HepG2 (cell line): ENCODE measurements around the gene CDH8. TPM values are rescaled to one million over a fixed set of nuclear protein-coding genes. Genes with fewer than 3 reads are reported as not detected.

Source experiments
- ATAC-seq: fragments of 200-7000 bp; cut with Tn5 transposase; 3 replicates; pipeline ENCODE4 v1.9.1; 2020; ENCODE audit warnings: mild to moderate bottlenecking, moderate library complexity
- BruUV-seq: library from RNA; stranded (reverse); fragments of 400-500 nt; replicated peaks from 2 replicates; lab custom pipeline; 2021; lab: Mats Ljungman, UMichigan
- CTCF ChIA-PET: fragments of 300-600 bp; formaldehyde crosslinking; extraction: SDS; loops from one replicate; lab custom pipeline; 2021; ENCODE audit warnings: low total read pairs, inconsistent platforms, low intra/inter-chr PET ratio; lab: Yijun Ruan, JAX
- POLR2A ChIA-PET: fragments of 350-600 bp; sonication (Branson Sonifier 250); formaldehyde crosslinking; loops from one replicate; lab custom pipeline; 2020; ENCODE audit warnings: antibody characterized with exemption, inconsistent platforms; lab: Yijun Ruan, JAX
- DNase-seq: peaks from one replicate; pipeline ENCODE4 v3.0.0-alpha.2; 2015; ENCODE audit warnings: low spot score
- FAIRE-seq: peaks from 3 replicates; lab custom pipeline; 2011; peaks lifted over from hg19 to GRCh38; lab: Jason Lieb, UNC
- H2AFZ ChIP-seq: one replicate; pipeline ENCODE4 v1.6.1; 2011; ENCODE audit warnings: low read length, inconsistent platforms
- H3K27ac ChIP-seq: fragments of 300-600 bp; 3 replicates; pipeline ENCODE4 v1.8.0; 2011; ENCODE audit warnings: mixed run types, mild to moderate bottlenecking, mixed read lengths, low read length, inconsistent platforms; ENCODE audit not compliant: insufficient read depth; ENCODE audit errors: extremely low read length
- H3K27me3 ChIP-seq, 2 experiments: fragments of 200-600 bp in 1 of 2; 2 replicates in 1 of 2; 3 replicates in 1 of 2; pipeline versions ENCODE4 v1.6.0 to v1.8.0; 2011; ENCODE audit warnings: low read length in 2 of 2, mild to moderate bottlenecking in 2 of 2, moderate library complexity in 2 of 2, inconsistent platforms in 1 of 2; ENCODE audit not compliant: insufficient read depth in 2 of 2, control insufficient read depth in 1 of 2
- H3K36me3 ChIP-seq, 2 experiments: fragments of 200-600 bp in 1 of 2; replicated peaks in 1 of 2; 2 replicates in 1 of 2; 3 replicates in 1 of 2; pipeline versions ENCODE4 v1.5.1 to v1.8.0; 2011; ENCODE audit warnings: low read length in 2 of 2, inconsistent platforms in 1 of 2; ENCODE audit not compliant: insufficient read depth in 2 of 2, control insufficient read depth in 1 of 2
- H3K4me1 ChIP-seq: 2 replicates; pipeline ENCODE4 v1.5.1; 2012; ENCODE audit warnings: low read length, inconsistent platforms; ENCODE audit not compliant: insufficient read depth
- H3K4me2 ChIP-seq: 2 replicates; pipeline ENCODE4 v1.6.0; 2011; ENCODE audit warnings: low read depth, low read length, inconsistent platforms
- H3K4me3 ChIP-seq, 3 experiments: fragments of 200-600 bp in 1 of 3; sonication (generic), shearing (Covaris generic) in 1 of 3; replicated peaks in 1 of 3; 2 replicates each; pipeline ENCODE4 v1.5.1; 2011 to 2016; ENCODE audit warnings: low read length in 3 of 3, inconsistent platforms in 2 of 3, low read depth in 2 of 3, mild to moderate bottlenecking in 2 of 3, control low read depth in 1 of 3, mixed read lengths in 1 of 3; ENCODE audit not compliant: insufficient read depth in 1 of 3
- H3K79me2 ChIP-seq: one replicate; pipeline ENCODE4 v1.6.1; 2011; ENCODE audit warnings: low read length, inconsistent platforms; ENCODE audit not compliant: insufficient read depth
- H3K9ac ChIP-seq: 2 replicates; pipeline ENCODE4 v1.6.0; 2011; ENCODE audit warnings: mild to moderate bottlenecking, low read depth, low read length, inconsistent platforms; ENCODE audit not compliant: insufficient read depth
- H3K9me3 ChIP-seq: 2 replicates; pipeline ENCODE4 v1.5.1; 2012; ENCODE audit warnings: mild to moderate bottlenecking, low read length
- H4K20me1 ChIP-seq: 2 replicates; pipeline ENCODE4 v1.6.0; 2011; ENCODE audit warnings: inconsistent platforms, mild to moderate bottlenecking, low read length, moderate library complexity; ENCODE audit not compliant: insufficient read depth
- BORCS8-MEF2B ChIP-seq: sonication (generic); formaldehyde crosslinking; IDR thresholded peaks from 2 replicates; pipeline ENCODE4 v1.8.0; 2022; ENCODE audit warnings: mild to moderate bottlenecking, missing genetic modification reagents
- CBX5 ChIP-seq: sonication (generic); formaldehyde crosslinking; IDR thresholded peaks from 2 replicates; pipeline ENCODE4 v1.4.0; 2020; ENCODE audit warnings: missing genetic modification reagents, borderline replicate concordance
- CEBPG ChIP-seq: IDR thresholded peaks from 2 replicates; pipeline ENCODE4 v1.6.1; 2016
- CHD4 ChIP-seq: fragments of 200-600 bp; sonication (generic); IDR thresholded peaks from 2 replicates; pipeline ENCODE4 v1.7.0; 2017; ENCODE audit warnings: mild to moderate bottlenecking, low read length, borderline replicate concordance
- ELF1 ChIP-seq: sonication (generic); formaldehyde crosslinking; IDR thresholded peaks from 2 replicates; pipeline ENCODE4 v1.4.0; 2020; ENCODE audit warnings: missing genetic modification reagents
- ELF3 ChIP-seq: IDR thresholded peaks from 2 replicates; pipeline ENCODE4 v1.6.1; 2016; ENCODE audit warnings: missing genetic modification reagents, missing compliant biosample characterization
- SRSF9 ChIP-seq: fragments of 200-400 bp; formaldehyde crosslinking; IDR thresholded peaks from 2 replicates; pipeline ENCODE4 v1.6.1; 2018; ENCODE audit warnings: borderline replicate concordance, mild to moderate bottlenecking, low read depth, low read length; ENCODE audit not compliant: insufficient read depth, poor library complexity, severe bottlenecking
- ZNF496 ChIP-seq: sonication (generic); formaldehyde crosslinking; IDR thresholded peaks from 2 replicates; pipeline ENCODE4 v1.8.1; 2023; ENCODE audit warnings: mild to moderate bottlenecking, moderate library complexity, missing genetic modification reagents; ENCODE audit not compliant: insufficient replicate concordance
- ZNF724P ChIP-seq: sonication (generic); formaldehyde crosslinking; IDR thresholded peaks from 2 replicates; pipeline ENCODE4 v1.8.0; 2022; ENCODE audit warnings: missing genetic modification reagents, borderline replicate concordance
- WGBS: methylation state at CpG from one replicate; pipeline ENCODE4 v1.1.6; 2017; ENCODE audit warnings: low lambda C conversion rate; 5-methylcytosine and 5-hydroxymethylcytosine counted together
- in situ Hi-C: cut with HindIII; loops from 2 replicates; pipeline ENCODE4 v1.10.0; 2017; ENCODE audit warnings: low pct_unique_long_range_greater_than_20kb; ENCODE audit not compliant: extremely low pct_ligation_motif_present
- intact Hi-C: fragments of 100-400 bp; cut with micrococcal nuclease; formaldehyde crosslinking; loops from one replicate; pipeline ENCODE4 v1.10.0; 2022; ENCODE audit not compliant: unreplicated experiment
- polyA plus RNA-seq, 8 experiments: library from polyadenylated mRNA; depleted of rRNA in 3 of 8; stranded (reverse) in 7 of 8; unstranded in 1 of 8; fragments of >200 nt; fragmentation: Illumina TruSeq in 4 of 8; extraction: Trizol in 4 of 8; gene quantifications; 2 replicates each; pipeline versions ENCODE4 v1.2.1 to v1.2.3, GENCODE V29; 2011 to 2016; ENCODE audit warnings: low read depth in 4 of 8, missing spikeins in 1 of 8, mixed read lengths in 1 of 8; ENCODE audit not compliant: insufficient read depth in 1 of 8
- total RNA-seq, 5 experiments: library from RNA; depleted of rRNA; stranded (reverse); fragments of >200 nt; fragmentation: Illumina TruSeq; extraction: Trizol; gene quantifications; 2 replicates each; pipeline ENCODE4 v1.2.3, GENCODE V29; 2016; ENCODE audit warnings: low read depth in 1 of 5
- TF ChIP-seq, protein P1 (sequence below): sonication (generic); formaldehyde crosslinking; conservative IDR thresholded peaks from 2 replicates; pipeline ENCODE4 v1.8.0; 2022; ENCODE audit warnings: low read depth, missing genetic modification reagents
- TF ChIP-seq, protein P2 (sequence below): IDR thresholded peaks from 2 replicates; pipeline ENCODE4 v1.6.1; 2016; ENCODE audit warnings: mild to moderate bottlenecking
- TF ChIP-seq, protein P3 (sequence below), 2 experiments: fragments of 450-650 bp in 1 of 2; sonication (generic) in 1 of 2; formaldehyde crosslinking; IDR thresholded peaks; 2 replicates each; pipeline versions ENCODE4 v1.5.0 to v1.8.0; 2020 to 2022; ENCODE audit warnings: mild to moderate bottlenecking in 1 of 2, missing genetic modification reagents in 1 of 2
- TF ChIP-seq, protein P4 (sequence below): sonication (generic); formaldehyde crosslinking; IDR thresholded peaks from 2 replicates; pipeline ENCODE4 v1.5.1; 2020; ENCODE audit warnings: missing genetic modification reagents, mild to moderate bottlenecking, borderline replicate concordance
- TF ChIP-seq, protein P5 (sequence below): IDR thresholded peaks from 2 replicates; pipeline ENCODE4 v1.6.1; 2016; ENCODE audit warnings: low read depth, missing genetic modification reagents, missing compliant biosample characterization

The CDH8 gene
- total and polyA plus RNA-seq, 2 of the 13 experiments (the other 11 are each of a cell fraction or from before 2014, with no cell fraction given) = not detected

DNA sequence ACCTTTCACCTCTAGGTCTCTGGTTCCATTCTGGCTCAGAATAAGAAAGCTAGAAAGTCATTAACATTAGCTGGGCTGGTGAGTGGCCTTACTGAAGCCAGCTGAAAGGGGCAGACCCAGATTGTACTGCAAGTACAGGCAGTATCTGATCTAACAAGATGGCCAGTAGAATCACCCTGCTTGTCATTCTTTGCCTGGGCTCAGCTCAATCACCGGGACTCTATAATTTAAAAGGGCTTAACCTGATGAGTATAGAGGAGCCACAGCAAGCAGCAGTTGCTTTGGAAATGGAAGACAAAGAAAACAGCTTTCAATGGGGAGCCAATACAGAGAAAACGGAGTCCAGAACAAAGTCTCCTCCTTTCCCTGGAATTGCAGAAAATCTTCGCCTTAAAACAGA is 13.6 kb downstream of the CDH8 start (continued):
- TF ChIP-seq, protein P1, sequence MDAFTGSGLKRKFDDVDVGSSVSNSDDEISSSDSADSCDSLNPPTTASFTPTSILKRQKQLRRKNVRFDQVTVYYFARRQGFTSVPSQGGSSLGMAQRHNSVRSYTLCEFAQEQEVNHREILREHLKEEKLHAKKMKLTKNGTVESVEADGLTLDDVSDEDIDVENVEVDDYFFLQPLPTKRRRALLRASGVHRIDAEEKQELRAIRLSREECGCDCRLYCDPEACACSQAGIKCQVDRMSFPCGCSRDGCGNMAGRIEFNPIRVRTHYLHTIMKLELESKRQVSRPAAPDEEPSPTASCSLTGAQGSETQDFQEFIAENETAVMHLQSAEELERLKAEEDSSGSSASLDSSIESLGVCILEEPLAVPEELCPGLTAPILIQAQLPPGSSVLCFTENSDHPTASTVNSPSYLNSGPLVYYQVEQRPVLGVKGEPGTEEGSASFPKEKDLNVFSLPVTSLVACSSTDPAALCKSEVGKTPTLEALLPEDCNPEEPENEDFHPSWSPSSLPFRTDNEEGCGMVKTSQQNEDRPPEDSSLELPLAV (CRISPR knock-in tag) = no peak
- TF ChIP-seq BORCS8-MEF2B (CRISPR knock-in tag) (no peak), ELF3 (CRISPR knock-in tag) (no peak), ZNF724P (no peak), SRSF9 (no peak), CBX5 (CRISPR knock-in tag) (no peak)
- TF ChIP-seq, protein P2, sequence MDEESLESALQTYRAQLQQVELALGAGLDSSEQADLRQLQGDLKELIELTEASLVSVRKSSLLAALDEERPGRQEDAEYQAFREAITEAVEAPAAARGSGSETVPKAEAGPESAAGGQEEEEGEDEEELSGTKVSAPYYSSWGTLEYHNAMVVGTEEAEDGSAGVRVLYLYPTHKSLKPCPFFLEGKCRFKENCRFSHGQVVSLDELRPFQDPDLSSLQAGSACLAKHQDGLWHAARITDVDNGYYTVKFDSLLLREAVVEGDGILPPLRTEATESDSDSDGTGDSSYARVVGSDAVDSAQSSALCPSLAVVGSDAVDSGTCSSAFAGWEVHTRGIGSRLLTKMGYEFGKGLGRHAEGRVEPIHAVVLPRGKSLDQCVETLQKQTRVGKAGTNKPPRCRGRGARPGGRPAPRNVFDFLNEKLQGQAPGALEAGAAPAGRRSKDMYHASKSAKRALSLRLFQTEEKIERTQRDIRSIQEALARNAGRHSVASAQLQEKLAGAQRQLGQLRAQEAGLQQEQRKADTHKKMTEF (CRISPR knock-in tag) = no peak
- TF ChIP-seq, protein P3, sequence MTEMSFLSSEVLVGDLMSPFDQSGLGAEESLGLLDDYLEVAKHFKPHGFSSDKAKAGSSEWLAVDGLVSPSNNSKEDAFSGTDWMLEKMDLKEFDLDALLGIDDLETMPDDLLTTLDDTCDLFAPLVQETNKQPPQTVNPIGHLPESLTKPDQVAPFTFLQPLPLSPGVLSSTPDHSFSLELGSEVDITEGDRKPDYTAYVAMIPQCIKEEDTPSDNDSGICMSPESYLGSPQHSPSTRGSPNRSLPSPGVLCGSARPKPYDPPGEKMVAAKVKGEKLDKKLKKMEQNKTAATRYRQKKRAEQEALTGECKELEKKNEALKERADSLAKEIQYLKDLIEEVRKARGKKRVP (CRISPR knock-in tag; IDR thresholded peaks at IDR 0.05) = no peak

DNA sequence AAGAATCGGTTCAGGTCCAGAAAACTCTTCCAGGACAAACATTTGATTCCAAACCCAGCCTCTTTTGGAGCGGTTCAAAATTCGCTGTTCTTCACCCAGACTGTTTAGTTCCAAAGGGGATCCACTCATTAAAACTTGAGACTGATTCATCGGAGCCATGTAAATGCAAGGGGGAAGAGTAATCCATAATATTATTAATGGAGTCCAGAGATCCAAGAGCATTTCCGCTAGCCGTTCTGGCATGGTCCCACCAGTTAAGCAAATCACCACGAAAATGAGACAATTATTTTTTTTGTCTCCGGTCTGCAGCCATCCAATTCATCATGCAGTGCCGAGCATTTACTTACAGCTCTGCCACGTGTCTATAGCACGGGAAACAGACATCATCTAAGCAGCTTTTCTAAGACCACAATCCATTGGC is 15.1 kb downstream of the CDH8 start:
- no peak overlapping the region for H3K27ac ChIP-seq
- no peaks in the 10 kb centered on the region for H3K79me2 ChIP-seq
- no peaks in the 10 kb centered on the region for H3K36me3 ChIP-seq
- in situ Hi-C loops (no loop called here), intact Hi-C loops (no loop called here)
- no peak overlapping the region for H3K4me2 ChIP-seq
- ChIA-PET POLR2A (no interaction called here), CTCF (no interaction called here)
- no peak for ATAC-seq
- no peaks in the 10 kb centered on the region for H4K20me1 ChIP-seq
- H3K9me3 ChIP-seq = no peaks in the 10 kb centered on the region
- H3K27me3 ChIP-seq = no peaks in the 10 kb centered on the region
- H3K4me3 ChIP-seq = no peak overlapping the region
- H3K4me1 ChIP-seq = no peaks in the 10 kb centered on the region
- no peak for DNase-seq
- FAIRE-seq = no peak
- no TSS peak for BruUV-seq
- no peak overlapping the region for H2AFZ ChIP-seq
- WGBS = 19% methylated on average over 11 of the region's 11 CpGs
- H3K9ac ChIP-seq = no peak overlapping the region
- TF ChIP-seq, protein P4, sequence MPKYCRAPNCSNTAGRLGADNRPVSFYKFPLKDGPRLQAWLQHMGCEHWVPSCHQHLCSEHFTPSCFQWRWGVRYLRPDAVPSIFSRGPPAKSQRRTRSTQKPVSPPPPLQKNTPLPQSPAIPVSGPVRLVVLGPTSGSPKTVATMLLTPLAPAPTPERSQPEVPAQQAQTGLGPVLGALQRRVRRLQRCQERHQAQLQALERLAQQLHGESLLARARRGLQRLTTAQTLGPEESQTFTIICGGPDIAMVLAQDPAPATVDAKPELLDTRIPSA (CRISPR knock-in tag) = no peak
- TF ChIP-seq ZNF496 = no peak
- TF ChIP-seq, protein P5, sequence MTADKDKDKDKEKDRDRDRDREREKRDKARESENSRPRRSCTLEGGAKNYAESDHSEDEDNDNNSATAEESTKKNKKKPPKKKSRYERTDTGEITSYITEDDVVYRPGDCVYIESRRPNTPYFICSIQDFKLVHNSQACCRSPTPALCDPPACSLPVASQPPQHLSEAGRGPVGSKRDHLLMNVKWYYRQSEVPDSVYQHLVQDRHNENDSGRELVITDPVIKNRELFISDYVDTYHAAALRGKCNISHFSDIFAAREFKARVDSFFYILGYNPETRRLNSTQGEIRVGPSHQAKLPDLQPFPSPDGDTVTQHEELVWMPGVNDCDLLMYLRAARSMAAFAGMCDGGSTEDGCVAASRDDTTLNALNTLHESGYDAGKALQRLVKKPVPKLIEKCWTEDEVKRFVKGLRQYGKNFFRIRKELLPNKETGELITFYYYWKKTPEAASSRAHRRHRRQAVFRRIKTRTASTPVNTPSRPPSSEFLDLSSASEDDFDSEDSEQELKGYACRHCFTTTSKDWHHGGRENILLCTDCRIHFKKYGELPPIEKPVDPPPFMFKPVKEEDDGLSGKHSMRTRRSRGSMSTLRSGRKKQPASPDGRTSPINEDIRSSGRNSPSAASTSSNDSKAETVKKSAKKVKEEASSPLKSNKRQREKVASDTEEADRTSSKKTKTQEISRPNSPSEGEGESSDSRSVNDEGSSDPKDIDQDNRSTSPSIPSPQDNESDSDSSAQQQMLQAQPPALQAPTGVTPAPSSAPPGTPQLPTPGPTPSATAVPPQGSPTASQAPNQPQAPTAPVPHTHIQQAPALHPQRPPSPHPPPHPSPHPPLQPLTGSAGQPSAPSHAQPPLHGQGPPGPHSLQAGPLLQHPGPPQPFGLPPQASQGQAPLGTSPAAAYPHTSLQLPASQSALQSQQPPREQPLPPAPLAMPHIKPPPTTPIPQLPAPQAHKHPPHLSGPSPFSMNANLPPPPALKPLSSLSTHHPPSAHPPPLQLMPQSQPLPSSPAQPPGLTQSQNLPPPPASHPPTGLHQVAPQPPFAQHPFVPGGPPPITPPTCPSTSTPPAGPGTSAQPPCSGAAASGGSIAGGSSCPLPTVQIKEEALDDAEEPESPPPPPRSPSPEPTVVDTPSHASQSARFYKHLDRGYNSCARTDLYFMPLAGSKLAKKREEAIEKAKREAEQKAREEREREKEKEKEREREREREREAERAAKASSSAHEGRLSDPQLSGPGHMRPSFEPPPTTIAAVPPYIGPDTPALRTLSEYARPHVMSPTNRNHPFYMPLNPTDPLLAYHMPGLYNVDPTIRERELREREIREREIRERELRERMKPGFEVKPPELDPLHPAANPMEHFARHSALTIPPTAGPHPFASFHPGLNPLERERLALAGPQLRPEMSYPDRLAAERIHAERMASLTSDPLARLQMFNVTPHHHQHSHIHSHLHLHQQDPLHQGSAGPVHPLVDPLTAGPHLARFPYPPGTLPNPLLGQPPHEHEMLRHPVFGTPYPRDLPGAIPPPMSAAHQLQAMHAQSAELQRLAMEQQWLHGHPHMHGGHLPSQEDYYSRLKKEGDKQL (CRISPR knock-in tag) = no peak
- TF ChIP-seq CHD4 = no peak
- no peak for TF ChIP-seq CEBPG
- TF ChIP-seq ELF1 (CRISPR knock-in tag) = no peak
